Activated gamma-delta T cell treated with Interleukin-2 at 50 U/mL for 16 hours (primary cell): Measurements from ENCODE around the gene GALNT16.

ENCODE experiments used
- DNase-seq: peaks from one replicate; pipeline ENCODE4 v3.0.0-alpha.2; 2020

Gene GALNT16

GRCh38 chr14:69319911-69320310, 60.0 kb downstream of the GALNT16 start:
- DNase-seq, result no peak

- no peak for DNase-seq
Observed at GRCh38 chr14:69320581-69321365, 60.8 kb downstream of the GALNT16 start.

- DNase-seq, result no peak
Observed at GRCh38 chr14:69321601-69322330, 61.8 kb downstream of the GALNT16 start.

GRCh38 chr14:69323266-69323998, 63.5 kb downstream of the GALNT16 start:
- no peak for DNase-seq

- DNase-seq, result no peak
Observed at GRCh38 chr14:69323999-69324282, 64.0 kb downstream of the GALNT16 start.

GRCh38 chr14:69324341-69324931, 64.5 kb downstream of the GALNT16 start:
- no peak for DNase-seq

- DNase-seq, result no peak
Observed at GRCh38 chr14:69325086-69325485, 65.1 kb downstream of the GALNT16 start.

- no peak for DNase-seq
Observed at GRCh38 chr14:69325646-69326265, 65.8 kb downstream of the GALNT16 start.

- DNase-seq, result no peak
Observed at GRCh38 chr14:69326611-69327010, 66.7 kb downstream of the GALNT16 start.

- no peak for DNase-seq
Observed at GRCh38 chr14:69327507-69327906, 67.5 kb downstream of the GALNT16 start.

GRCh38 chr14:69328317-69328716, 68.4 kb downstream of the GALNT16 start:
- DNase-seq, result no peak

- no peak for DNase-seq
Observed at GRCh38 chr14:69328765-69329164, 68.8 kb downstream of the GALNT16 start.

GRCh38 chr14:69331206-69331605, 71.2 kb downstream of the GALNT16 start:
- no peak for DNase-seq

GRCh38 chr14:69332782-69333395, 72.9 kb downstream of the GALNT16 start:
- DNase-seq, result no peak

- no peak for DNase-seq
Observed at GRCh38 chr14:69333791-69334337, 73.9 kb downstream of the GALNT16 start.

- no peak for DNase-seq
Observed at GRCh38 chr14:69334576-69334975, 74.6 kb downstream of the GALNT16 start.

- DNase-seq, result no peak
Observed at GRCh38 chr14:69335371-69335771, 75.4 kb downstream of the GALNT16 start.

- no peak for DNase-seq
Observed at GRCh38 chr14:69337984-69338383, 78.0 kb downstream of the GALNT16 start.

- DNase-seq, result no peak
Observed at GRCh38 chr14:69339426-69339825, 79.5 kb downstream of the GALNT16 start.

GRCh38 chr14:69342928-69343525, 83.1 kb downstream of the GALNT16 start:
- DNase-seq, result no peak

GRCh38 chr14:69344171-69344570, 84.2 kb downstream of the GALNT16 start:
- DNase-seq, result no peak

GRCh38 chr14:69345402-69345801, 85.4 kb downstream of the GALNT16 start:
- no peak for DNase-seq
